Measurements from ENCODE around the gene SKAP1.
A peak's percentile ranks its signal among the peaks of the same experiment; 100 is the strongest.

SKAP1 gene

GRCh38 chr17:48429638-48430586 lies at the start of gene SKAP1:
Gene SKAP1, minus strand, starts transcription at chr17:48430214.
- TF ChIP-seq CTCF (conservative IDR thresholded peaks at IDR 0.05; ENCODE audit: low read depth), result no peak
- DNase-seq (ENCODE audit: low spot score), result no peak
- POLR2A ChIA-PET (ENCODE audit: low non-redundant PET), result no interaction called here
- CTCF ChIA-PET, result no interaction called here
- no peak within 1 kb of the TSS for H3K27ac ChIP-seq

GRCh38 chr17:48479014-48479402 lies 49.0 kb upstream of the SKAP1 start:
- ChIA-PET POLR2A (ENCODE audit: low non-redundant PET) (no interaction called here), CTCF (no interaction called here)
- H3K27ac ChIP-seq, result no peak overlapping the region
- no peak for TF ChIP-seq CTCF (conservative IDR thresholded peaks at IDR 0.05; ENCODE audit: low read depth)
- DNase-seq (ENCODE audit: low spot score), result no peak

- no peak overlapping the region for H3K27ac ChIP-seq
- ChIA-PET CTCF (no interaction called here), POLR2A (ENCODE audit: low non-redundant PET) (no interaction called here)
- no peak for DNase-seq (ENCODE audit: low spot score)
- TF ChIP-seq CTCF (conservative IDR thresholded peaks at IDR 0.05; ENCODE audit: low read depth), result no peak
Measured at GRCh38 chr17:48478224-48479013, 48.4 kb upstream of the SKAP1 start.

- TF ChIP-seq CTCF (conservative IDR thresholded peaks at IDR 0.05; ENCODE audit: low read depth), result no peak
- no peak overlapping the region for H3K27ac ChIP-seq
- DNase-seq (ENCODE audit: low spot score), result no peak
- POLR2A ChIA-PET (ENCODE audit: low non-redundant PET), result no interaction called here
- CTCF ChIA-PET, result interaction anchor here (1.2 kb wide), 1 partner anchor 9 kb away, joined by 3 read pairs; no protein-coding TSS in a partner anchor
Measured at GRCh38 chr17:48477221-48477620, 47.2 kb upstream of the SKAP1 start.

- ChIA-PET POLR2A (ENCODE audit: low non-redundant PET) (no interaction called here), CTCF (interaction anchor here (0.6 to 0.9 kb wide), 2 partner anchors 121 to 146 kb away, joined by 3 read pairs; no protein-coding TSS in a partner anchor)
- peak overlapping the region; percentile 60 for H3K27ac ChIP-seq
- DNase-seq (ENCODE audit: low spot score), result no peak
- no peak for TF ChIP-seq CTCF (conservative IDR thresholded peaks at IDR 0.05; ENCODE audit: low read depth)
Measured at GRCh38 chr17:48472411-48473281, 42.6 kb upstream of the SKAP1 start.

Data from RWPE1 (cell line).